Measurements from ENCODE around the gene SNRNP48.

SNRNP48 gene

GRCh38 chr6:7593229-7593628 lies 3.2 kb downstream of the SNRNP48 start:
- DNase-seq (ENCODE audit: low read depth, low spot score) = no peak

GRCh38 chr6:7594579-7595125 lies 4.7 kb downstream of the SNRNP48 start:
- no peak for DNase-seq (ENCODE audit: low read depth, low spot score)

GRCh38 chr6:7604003-7604402 lies 14.0 kb downstream of the SNRNP48 start:
- DNase-seq (ENCODE audit: low read depth, low spot score) = no peak

GRCh38 chr6:7604506-7604905 lies 14.5 kb downstream of the SNRNP48 start:
- DNase-seq (ENCODE audit: low read depth, low spot score) = no peak

- no peak for DNase-seq (ENCODE audit: low read depth, low spot score)
These were observed 25.8 kb downstream of the SNRNP48 start for GRCh38 chr6:7615611-7616383.

GRCh38 chr6:7617801-7618764 lies 28.1 kb downstream of the SNRNP48 start:
- no peak for DNase-seq (ENCODE audit: low read depth, low spot score)

GRCh38 chr6:7621761-7622160 lies 31.8 kb downstream of the SNRNP48 start:
- DNase-seq (ENCODE audit: low read depth, low spot score) = no peak

- DNase-seq (ENCODE audit: low read depth, low spot score) = no peak
These were observed 35.1 kb downstream of the SNRNP48 start for GRCh38 chr6:7624796-7625710.

GRCh38 chr6:7628479-7628878 lies 38.5 kb downstream of the SNRNP48 start:
- DNase-seq (ENCODE audit: low read depth, low spot score) = no peak

GRCh38 chr6:7628909-7629308 lies 38.9 kb downstream of the SNRNP48 start:
- DNase-seq (ENCODE audit: low read depth, low spot score) = no peak

- DNase-seq (ENCODE audit: low read depth, low spot score) = no peak
These were observed 39.3 kb downstream of the SNRNP48 start for GRCh38 chr6:7629321-7629720.

- DNase-seq (ENCODE audit: low read depth, low spot score) = no peak
These were observed 40.8 kb downstream of the SNRNP48 start for GRCh38 chr6:7630792-7631191.

GRCh38 chr6:7631466-7631865 lies 41.5 kb downstream of the SNRNP48 start:
- no peak for DNase-seq (ENCODE audit: low read depth, low spot score)

GRCh38 chr6:7632501-7633290 lies 42.7 kb downstream of the SNRNP48 start:
- DNase-seq (ENCODE audit: low read depth, low spot score) = no peak

- DNase-seq (ENCODE audit: low read depth, low spot score) = no peak
These were observed 43.4 kb downstream of the SNRNP48 start for GRCh38 chr6:7633361-7633760.

- no peak for DNase-seq (ENCODE audit: low read depth, low spot score)
These were observed 46.2 kb downstream of the SNRNP48 start for GRCh38 chr6:7636151-7636550.

GRCh38 chr6:7637533-7637932 lies 47.5 kb downstream of the SNRNP48 start:
- DNase-seq (ENCODE audit: low read depth, low spot score) = no peak

GRCh38 chr6:7639427-7639826 lies 49.4 kb downstream of the SNRNP48 start:
- DNase-seq (ENCODE audit: low read depth, low spot score) = no peak

- DNase-seq (ENCODE audit: low read depth, low spot score) = no peak
These were observed 50.0 kb downstream of the SNRNP48 start for GRCh38 chr6:7640016-7640415.
